Inferior parietal cortex (tissue), 1 donor: ENCODE measurements around the gene DDN.

ENCODE experiments used
- DNase-seq: peaks from one replicate; pipeline ENCODE4 v3.0.0-alpha.2; 2016; ENCODE audit errors: extremely low spot score

Gene DDN

DNA sequence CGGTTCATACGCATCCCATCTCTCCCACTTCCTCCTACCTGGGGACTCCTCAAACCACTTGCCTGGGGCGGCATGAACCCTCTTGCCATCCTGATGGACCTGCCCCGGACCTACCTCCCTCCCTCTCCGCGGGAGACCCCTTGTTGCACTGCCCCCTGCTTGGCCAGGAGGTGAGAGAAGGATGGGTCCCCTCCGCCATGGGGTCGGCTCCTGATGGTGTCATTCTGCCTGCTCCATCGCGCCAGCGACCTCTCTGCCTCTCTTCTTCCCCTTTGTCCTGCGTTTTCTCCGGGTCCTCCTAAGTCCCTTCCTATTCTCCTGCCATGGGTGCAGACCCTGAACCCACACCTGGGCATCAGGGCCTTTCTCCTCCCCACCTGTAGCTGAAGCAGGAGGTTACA lies 17.4 kb downstream of the DDN start:
- DNase-seq, result no peak

DNA sequence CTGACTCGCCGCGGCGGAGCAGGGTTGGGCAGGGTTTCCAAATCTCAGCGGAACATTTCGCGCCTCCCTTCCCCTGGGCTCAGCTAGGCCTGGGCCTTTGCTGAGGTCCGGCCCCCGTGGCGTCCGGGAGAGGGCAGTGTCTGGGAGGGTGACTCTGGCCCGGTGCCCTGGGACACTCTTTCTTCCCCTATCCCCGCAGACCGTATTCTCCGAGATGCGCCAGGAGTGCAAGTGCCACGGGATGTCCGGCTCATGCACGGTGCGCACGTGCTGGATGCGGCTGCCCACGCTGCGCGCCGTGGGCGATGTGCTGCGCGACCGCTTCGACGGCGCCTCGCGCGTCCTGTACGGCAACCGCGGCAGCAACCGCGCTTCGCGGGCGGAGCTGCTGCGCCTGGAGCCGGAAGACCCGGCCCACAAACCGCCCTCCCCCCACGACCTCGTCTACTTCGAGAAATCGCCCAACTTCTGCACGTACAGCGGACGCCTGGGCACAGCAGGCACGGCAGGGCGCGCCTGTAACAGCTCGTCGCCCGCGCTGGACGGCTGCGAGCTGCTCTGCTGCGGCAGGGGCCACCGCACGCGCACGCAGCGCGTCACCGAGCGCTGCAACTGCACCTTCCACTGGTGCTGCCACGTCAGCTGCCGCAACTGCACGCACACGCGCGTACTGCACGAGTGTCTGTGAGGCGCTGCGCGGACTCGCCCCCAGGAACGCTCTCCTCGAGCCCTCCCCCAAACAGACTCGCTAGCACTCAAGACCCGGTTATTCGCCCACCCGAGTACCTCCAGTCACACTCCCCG lies 18.0 kb downstream of the DDN start:
- no peak for DNase-seq

DNA sequence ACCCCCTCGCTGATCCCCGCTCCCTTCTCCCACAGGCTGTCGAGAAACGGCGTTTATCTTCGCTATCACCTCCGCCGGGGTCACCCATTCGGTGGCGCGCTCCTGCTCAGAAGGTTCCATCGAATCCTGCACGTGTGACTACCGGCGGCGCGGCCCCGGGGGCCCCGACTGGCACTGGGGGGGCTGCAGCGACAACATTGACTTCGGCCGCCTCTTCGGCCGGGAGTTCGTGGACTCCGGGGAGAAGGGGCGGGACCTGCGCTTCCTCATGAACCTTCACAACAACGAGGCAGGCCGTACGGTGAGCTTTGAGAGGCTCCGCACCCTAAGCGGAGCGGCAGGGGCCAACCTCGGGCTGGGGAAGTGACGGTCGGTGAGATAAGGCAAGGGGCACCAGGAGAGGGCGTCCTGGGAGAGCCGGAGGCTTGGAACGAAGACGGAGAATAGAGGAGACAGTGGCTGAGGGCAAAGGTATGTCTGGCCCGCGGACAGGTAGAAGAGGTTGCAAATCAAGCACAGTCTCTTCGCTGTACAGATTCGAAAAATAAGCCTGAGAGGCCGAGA lies 18.7 kb downstream of the DDN start:
- no peak for DNase-seq

DNA sequence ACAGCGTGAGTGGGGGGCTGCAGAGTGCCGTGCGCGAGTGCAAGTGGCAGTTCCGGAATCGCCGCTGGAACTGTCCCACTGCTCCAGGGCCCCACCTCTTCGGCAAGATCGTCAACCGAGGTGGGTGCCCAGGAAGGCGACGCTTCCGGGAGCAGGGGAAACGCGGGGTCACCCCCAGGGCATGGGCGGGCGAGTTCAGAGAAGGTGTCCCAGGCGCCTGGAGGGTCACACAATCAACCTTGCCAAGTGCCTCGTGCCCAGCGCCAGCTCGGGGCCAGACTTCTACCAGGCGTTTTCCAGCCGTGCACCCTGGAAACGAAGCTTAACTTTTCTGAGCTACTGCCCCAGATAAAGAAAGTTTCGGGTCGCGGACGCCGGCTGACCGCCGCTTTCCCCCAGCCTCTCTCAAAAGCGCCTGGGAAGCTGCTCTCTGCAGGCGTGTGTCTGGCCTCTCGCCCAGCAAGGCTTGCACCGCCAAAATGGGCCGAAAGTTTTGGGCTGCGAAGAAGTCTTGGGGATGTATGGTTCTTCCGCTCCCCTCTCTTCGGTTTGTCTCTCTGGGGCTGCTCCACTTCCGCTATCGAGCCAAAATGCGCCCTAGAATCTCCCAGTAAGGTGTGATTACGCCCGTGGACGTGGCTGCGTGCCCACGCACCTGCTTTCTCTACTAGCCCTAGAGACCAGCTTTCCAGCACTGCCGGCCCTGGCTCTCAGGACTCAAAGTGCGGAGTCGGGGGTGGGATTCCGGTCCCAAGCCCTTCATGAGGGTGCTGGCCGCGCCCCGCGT lies 19.4 kb downstream of the DDN start:
- DNase-seq, result no peak

DNA sequence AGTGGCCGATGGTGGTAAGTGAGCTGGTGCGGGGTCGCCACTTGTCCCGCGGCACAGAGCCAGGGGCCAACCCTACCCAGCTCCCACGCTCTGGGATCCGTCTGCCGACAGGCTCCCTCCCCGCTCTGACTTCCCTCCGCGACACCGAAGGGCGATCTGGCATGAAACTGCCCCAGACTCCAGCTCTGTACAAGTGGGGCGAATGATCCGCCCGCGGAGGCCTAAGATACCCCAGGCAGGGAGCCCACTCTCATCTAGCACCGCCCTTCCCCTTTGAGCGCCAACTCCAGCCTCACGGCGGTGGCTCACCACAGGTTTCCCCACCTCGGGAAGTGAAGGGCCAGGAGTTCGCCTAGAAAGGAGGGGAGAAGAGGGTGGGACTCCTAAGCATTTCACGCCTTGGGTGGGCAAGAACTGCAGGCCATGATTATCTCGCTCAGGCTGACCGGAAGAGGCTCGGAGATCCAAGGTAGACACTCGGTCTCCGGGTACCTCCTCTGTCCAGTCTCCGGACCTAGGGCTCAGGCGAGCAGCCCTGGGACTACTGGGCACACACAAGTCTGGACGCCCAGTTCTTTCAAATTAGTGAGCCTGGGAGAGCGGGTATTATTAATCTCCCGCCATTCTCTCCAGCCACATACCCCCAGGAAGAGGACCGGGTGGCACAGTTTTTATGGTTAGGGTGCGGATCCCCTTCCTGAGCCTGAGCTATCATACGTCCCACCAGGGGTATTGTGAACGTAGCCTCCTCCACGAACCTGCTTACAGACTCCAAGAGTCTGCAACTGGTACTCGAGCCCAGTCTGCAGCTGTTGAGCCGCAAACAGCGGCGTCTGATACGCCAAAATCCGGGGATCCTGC lies 20.2 kb downstream of the DDN start:
- DNase-seq, result no peak

DNA sequence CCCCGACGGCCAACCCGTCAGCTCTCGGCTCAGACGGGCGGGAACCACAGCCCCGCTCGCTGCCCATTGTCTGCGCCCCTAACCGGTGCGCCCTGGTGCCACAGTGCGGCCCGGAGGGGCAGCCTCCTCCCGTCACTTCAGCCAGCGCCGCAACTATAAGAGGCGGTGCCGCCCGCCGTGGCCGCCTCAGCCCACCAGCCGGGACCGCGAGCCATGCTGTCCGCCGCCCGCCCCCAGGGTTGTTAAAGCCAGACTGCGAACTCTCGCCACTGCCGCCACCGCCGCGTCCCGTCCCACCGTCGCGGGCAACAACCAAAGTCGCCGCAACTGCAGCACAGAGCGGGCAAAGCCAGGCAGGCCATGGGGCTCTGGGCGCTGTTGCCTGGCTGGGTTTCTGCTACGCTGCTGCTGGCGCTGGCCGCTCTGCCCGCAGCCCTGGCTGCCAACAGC lies 20.9 kb downstream of the DDN start, which contains the start of gene WNT1:
Gene WNT1 (plus strand): TSS at position 32 of the 450 bp plus-strand sequence. CDS start 329 bp downstream, at position 361.
- no peak for DNase-seq

DNA sequence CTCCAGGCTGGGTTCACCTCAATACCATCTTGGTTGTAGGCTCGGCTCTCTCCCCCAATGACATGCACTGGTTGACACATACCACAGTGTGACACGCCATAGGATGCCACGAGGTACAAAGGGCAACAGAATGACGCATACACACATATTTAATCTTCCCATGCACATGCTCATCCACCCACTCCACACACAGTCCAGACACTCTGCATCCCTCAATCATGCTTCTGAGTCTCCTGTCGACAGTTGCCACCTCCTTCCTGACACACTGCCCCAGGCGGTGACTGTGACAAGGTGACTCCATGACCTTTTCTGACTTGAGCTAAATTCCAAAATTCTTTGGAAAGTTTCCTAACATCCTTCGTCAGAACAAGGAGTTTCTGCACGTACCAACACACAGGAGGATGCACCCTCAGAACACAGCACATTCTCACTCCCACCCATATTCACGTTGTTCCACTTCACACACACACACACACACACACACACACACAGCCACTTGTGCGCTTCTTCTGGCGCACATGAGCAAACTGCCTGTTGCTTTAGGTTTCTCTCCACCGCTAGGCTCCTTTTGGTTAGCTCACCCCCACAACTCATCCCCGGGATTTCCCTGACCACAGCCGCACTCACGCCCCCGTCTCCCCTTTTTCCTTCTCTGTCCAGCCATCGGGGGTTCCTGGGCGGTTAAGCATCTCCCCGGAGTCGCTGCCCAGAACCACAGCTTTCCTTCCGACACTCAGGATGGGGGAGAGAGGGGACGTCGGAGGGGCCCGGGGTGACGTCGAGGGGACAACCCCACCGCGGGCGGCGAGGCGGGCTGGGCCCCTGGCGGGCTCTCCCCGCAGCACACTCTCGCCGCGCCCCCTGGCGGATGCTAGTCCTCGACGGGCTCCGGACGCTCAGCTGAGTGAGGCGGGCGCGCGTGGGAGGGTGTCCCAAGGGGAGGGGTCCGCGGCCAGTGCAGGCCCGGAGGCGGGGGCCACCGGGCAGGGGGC lies 21.6 kb downstream of the DDN start:
- DNase-seq, result no peak

DNA sequence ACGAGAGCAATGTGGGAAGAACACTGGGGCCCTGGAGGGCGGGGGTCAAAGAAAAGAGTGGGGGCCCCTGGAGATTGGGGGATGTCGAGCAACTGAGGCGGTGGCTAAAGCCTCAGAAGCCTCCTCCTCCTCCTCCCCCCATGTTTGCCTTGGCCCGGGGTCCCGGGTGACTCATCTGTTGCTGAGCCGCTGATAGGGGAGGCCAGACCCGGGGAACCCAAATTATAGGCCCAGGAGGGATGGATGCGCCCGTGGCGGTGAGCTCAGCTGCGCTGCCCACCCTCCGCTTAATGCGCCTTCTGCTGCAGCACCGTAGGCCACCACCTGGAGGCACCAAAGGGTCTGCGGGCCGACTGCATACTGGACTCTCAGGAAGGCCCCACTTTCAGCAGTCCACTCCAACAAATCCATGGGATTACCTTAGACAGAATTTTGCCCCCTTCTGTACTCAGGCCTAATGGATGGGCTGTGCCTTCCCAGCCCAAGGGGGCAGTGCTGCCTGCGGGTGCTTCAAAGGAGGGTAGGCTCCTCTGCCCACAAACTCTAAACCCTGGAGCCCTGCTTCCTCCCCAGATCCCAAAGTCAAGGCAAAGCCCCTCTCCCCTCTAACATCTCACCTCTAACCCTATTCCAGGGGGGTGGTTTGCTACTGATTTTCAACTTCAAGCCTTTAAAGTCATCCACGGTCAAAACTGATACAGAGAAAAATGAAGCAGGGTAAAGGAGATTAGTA lies 25.1 kb downstream of the DDN start:
- DNase-seq, result no peak

DNA sequence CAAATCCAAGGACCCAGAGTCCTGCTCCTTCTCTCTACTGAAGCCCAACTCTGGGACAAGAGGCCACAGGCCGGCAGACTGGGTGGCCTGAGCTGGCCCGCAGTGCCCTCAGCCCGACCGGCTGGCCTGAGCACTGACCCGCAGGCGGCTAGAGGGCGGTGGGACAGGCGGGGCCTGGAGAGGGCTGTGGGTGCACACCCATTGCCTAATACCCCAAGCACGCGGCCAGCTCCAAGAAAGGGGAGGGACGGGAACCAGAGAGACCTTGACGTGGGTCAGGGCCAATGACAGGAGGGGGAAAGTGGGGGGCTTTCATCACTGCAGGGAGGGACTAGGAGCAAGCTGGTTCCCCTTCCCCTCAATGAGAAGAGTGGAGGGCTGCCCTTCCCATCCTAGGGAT lies 25.6 kb downstream of the DDN start:
- no peak for DNase-seq

DNA sequence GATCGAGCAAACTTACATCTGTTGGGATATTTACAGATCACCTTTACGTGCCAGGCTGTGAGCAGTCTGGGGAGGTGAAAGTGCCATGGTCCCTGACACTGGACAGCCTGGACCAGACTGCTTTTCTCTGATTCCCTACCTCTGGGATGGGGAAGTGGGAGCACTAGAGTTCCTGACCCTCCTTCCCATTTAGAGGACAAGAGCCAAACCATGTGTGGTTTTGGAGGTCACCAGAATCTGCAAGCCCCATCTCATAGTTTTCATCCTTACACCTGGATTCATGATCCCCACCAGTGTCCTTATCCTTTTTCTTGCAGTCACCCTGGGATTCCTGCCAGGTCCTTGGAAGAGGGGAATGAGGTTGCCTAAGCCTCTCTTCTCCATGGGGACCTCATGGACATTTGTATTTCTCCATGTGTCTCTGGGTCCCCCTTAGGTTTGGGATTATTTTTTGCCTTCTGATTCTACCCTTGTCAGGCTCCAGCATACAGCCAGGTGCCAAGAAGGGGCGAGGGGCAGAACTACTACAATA lies 26.2 kb downstream of the DDN start:
- no peak for DNase-seq

DNA sequence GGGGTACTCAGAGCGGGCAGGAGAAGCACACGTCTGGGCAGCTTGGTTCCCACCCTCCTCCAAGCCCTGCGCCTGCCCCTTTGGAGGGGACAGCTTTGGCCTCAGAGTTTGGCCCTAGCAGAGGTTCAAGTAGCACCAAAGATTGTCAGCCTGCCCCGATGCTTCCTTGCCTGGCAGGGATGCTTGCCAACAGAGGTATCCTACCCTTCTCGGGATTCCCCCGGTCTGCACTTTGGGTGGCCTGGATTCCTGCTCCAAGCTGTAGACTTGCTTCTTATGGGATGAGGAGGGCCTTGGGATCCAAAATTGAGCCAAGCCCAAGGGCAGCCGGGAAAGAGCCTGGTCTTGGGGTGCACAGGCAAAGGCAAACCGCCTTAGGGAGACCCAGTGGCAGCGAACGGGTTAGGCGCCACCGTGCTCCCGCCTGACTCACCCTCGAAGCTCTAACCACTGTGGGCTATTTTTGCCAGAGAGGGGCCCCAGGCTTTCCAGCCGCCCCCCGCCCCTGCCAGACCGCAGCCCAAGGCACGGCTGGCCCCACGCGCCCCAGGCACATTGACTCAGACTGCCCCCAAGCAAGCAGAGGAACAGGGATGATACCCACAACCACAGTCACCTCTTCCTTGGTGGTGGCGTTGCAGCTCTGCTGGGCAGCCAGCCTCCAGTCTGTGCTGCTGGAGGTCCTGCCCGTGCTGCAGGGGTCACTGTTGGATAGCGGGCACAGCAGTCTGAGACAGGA lies 26.8 kb downstream of the DDN start:
- no peak for DNase-seq

DNA sequence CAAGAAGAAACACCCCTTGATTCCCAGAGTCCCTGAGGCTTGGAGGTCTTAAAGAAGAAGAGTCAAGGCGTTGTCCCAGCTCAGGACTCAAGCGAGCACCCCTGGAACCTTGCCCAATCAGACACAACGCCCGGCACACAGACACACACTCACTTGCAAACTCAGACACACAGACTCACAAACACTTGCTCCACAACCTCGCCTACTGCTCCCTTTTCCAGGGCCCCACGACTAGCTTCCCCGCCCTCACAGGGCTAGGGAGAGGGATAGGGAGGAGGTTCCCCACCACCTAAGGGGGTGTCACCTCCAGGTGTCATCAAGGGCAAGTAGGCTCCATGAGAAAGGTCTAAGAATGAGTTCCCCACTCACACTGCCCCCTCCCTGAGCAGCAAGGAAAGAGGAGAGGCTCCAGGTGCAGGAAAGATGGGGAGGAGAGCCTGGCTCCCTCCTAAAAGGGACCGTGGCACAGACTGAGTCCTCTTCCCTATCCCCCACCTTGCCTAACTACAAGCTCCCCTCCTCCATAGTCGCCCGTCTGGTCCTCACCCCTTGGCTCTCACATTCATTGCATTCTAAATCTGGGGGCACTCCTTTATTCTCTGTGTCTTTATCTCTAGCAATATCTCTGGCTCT lies 28.4 kb downstream of the DDN start:
- no peak for DNase-seq

DNA sequence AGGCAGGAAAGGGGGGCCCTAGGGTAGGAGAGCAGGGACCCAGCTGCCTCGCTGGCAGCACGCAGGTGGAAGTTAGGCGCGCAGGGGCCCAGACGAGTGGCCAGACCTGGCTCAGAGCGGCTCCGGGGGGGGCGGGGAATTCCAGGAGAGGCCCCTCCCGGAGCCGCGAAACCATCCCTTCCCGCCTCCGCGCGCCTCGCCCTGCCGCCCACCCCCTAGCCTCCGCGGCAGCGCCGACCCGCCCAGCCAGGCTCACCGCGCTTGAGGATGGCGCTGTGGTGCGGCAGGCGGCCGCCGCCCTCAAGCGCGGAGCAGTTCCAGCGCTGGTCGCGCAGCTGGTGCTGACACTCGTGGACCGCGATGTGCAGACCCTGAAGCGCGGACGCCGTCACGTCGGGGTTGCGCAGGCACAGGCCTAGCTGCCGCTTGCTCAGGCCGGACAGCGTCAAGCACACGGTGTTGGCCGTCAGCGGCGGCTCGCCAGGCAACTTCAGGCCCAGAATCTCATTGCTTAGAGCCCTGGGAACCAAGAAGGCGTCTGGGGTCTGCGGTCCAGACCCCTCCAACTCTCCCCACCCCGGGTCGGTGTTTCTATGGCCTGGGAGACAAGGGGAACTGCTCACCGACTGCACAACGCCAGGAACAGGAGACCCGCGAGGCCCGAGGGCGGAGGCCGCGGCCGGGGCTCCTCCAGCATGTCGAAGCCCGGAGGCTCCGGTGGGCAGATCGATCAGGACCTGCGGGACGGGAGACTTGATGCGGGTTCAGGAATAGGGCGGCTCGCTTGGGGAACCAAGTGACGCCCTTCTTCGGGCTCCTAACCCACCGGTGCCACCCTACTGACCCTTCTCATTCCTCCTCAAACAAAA lies 29.1 kb downstream of the DDN start:
- DNase-seq, result no peak

DNA sequence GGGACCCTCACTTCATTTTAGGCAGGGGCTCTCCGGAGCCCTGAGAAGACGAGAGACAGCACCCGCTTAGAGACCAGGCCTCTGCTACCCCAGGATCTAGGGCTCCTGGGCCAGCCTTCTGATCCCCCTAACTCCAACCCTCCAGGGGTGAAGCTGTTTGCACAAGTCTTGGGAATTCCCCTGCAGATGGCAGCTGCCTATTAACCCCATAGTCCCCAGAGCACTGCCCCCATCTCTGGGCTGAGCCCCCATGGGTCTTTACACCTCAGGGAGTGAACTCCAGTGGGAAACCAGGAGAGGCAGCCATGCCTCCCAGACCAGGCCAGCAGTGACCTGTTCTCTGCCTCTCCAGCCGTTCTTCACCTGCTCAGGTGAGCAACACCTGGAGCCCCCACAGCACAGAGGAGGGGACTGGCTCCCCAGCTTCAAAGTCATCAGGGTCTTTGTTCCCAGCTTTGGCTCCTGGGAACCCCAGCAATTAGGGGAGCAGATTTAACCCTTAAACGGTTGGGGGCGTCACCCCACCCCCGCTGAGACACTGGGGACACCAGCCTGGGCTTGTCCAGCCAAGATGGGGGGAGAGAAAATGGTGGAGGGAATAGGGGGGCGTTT lies 29.9 kb downstream of the DDN start:
- no peak for DNase-seq

DNA sequence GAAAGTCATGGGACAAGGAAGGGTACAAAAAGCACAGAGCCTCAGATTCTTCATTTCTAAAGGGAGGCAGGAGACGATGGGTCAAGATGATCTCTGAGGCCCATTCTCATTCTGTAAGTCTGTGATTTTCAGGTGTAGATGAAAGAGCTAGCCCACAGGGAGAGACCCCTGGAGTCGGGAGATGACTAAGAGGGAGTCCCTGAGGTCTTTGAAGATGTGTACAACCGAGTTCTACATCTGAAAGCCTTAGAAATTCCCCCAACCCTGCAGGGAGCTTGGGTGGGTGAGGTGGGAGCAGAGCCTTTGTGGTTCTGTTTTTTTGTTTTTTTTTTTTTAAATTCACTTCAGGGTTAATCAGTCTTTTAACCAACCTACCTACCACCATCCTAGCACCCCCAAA lies 30.7 kb downstream of the DDN start:
- DNase-seq, result no peak

DNA sequence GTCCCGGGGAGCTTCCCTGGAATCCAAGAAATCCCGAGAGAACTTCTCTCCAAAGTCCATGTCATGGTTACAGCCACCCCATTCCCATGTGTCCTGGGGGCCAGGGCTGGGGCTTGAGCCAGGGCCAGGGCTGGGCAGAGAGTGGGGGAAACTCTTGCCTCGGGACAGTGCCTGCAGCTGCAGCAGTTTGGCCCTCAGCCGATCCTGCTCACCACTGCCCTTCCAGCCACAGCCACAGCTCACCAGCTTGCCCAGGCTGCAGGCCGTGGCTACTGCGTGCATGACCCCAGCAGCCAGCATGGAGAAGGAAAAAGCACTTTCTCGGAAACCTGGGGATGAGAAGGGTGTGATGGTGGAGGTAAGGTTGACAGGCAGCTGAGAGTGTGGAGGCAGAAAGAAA lies 31.2 kb downstream of the DDN start:
- DNase-seq, result no peak
